GM18868 (cell line): Measurements from ENCODE around the gene TAS1R3.

Experiments
- ATAC-seq: cut with Tn5 transposase; IDR thresholded peaks from one replicate; pipeline ENCODE4 v1.9.1; 2021; ENCODE audit warnings: mild to moderate bottlenecking, moderate library complexity; ENCODE audit not compliant: unreplicated experiment

Gene TAS1R3

DNA sequence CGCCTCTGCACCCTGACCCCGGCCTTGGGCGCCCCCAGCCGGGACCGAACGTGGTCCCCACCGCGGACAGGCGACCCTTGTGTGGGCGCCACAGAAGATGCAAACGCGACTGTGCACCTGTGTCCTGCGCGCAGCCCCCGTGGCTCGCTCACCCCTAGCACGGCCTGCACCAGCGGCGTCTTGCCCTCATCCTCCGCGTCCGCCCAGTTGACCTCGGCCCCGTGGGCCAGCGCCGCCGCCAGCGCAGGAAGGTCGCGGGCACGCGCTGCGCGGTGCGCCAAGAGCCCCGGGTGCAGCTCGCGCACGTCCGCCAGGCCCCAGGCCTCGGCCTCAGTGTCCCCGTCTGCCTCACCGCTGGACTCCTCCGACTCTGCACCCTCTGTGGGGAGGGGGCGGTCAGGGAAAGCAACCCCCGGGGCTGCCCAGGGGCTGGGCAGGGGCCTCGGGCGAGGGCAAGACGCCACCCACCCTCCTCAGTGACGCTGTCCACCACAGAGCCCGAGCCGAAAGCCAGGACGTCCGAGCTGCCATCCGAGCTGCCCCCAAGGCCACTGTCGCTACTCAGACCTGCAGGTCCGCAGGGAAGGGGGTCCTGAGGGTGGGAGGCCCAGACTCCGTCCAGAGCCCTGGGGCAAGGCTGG is 36.7 kb upstream of the TAS1R3 start:
- ATAC-seq: no peak

DNA sequence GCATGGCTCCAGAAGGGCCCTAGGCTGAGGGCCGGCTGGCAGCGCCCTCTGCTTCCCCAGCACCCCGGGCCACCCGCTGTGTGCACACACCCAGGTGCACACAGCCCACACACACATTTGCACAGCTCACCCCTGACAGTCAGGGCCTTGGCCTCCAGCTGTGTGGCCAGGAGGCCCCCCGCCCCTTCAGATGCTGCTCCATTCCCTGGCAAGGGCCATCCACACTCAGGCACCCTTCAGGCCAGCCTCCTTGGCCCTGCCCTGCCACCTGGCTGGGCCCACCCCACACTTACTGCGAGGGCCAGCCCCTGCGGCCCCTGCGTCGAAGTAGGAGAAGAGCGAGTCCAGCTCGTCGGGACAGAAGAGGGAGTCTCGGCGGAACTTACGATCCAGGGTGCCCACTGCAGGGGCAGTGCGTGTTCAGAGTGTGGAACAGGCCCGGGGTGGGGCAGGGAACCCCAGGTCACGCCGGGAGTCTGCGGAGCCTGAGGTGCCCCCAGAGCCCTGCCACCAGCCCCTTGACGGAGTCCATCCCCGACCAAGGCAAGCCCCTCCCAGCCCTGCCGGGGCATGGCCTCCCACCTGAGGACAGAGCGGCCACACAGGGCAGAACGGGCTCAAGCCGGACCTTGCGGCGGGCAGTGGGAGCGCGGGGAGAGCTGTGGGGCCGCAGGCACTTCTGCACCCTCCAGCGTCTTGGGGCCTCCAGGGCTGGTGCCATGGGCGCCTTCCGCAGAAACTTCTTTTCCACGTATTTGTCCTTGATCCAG is 35.7 kb upstream of the TAS1R3 start:
- no peak for ATAC-seq

DNA sequence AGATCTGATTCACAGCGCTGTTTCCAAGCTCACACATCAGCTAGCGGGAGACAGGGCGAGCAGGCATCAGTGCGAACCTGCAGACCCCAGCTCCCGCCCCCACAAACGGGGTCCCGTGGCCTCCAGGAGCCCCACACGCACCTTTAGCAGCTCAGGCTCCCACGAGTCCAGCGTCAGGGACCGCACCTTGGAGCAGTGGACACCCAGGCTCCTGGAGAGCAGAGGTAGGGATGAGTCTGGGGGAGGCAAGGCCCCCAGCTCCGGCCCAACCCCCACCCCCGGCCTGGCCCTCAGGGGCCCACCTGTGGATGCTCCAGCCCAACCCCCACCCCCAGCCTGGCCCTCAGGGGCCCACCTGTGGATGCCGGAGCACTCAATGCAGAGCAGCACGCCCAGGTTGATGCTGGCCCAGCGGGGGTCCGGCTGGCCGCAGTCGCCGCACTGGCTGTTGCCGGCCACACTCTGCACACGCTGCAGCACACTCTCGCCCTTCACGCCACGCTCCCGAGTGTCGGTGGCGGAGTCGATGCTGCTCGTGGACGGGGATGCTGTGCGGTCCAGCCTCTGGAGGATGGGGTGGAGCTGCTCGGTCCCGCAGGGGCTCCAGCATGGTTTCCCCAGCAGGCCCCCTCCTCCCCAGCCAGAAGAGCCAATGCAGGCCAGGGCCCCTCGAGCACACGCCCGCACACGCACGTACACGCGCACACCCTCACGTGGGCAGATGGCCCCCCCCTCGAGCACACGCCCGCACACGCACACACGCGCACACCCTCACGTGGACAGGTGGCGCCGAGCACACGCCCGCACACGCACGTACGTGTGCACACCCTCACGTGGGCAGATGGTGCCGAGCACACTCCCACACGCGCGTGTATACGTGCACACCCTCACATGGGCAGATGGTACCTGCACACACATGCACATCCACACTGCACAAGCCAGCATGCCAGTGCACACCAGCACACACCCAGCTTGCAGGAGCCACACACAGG is 34.7 kb upstream of the TAS1R3 start:
- no peak for ATAC-seq

DNA sequence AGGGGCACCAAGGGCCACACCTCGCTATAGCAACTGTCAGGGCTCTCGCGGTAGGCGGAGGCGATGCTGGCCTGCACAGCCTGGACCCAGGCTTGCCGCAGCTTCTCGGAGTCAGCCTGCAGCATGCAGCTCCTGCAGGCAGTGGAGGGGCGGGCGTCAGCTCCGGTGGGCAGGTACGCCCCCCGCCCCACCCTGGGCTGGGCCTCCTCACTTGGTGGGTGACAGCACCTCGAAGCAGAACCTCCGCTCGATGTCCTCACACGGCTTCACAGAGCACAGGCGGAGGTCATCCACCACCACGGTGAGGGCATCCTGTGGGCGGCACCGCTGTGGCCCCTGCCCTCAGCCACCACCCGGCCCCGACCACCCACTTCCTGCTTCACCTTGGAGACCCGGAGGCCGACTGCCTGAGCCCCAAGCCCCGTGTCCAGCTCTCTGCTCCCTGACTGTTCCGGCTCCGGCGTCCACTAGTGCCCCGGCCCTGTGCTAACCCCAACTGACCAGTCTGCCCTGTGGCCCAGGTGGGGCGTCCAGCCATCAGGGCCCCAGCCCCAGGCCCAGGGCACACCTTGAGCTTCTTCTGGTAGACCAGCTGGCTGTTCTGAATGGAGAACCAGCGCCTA is 33.2 kb upstream of the TAS1R3 start:
- no peak for ATAC-seq

DNA sequence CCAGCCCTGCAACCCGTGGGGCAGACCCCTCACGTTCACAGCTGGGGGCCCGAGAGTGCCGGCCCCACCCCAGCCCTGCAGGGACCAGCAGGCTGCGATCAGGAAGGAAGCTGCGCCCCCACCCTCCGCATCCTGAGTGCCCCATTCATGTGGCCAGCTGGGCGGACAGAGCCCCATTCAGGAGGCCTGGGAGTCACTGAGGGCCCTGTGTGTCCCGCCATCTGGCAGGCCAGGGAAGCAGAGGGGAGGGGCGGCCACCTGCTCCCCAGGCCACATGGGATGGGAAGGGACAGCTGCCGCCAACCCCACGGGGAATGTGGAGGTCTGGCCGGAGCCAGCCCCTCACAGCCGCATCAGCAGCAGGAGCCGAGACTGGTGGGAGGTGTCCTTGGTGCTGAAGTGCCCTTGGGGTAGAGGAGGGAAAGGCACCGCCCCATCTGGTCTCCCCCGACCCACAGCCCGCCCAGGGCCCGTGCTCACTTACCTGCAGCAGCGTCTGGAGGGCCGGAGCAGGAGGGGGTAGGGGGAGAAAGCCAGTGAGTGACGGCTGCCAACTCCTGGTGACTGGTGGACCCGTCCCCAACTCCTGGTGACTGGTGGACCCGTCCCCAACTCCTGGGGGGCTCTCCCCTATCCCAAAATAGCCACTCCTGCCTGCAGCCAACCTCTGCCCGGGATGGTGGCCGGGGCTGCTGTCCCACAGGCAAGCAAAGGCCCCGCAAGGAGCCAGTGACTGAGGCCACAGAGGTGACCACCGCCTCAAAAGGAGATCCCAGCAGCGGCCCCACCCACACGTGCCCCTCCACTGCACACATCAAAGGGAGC is 32.0 kb upstream of the TAS1R3 start:
- ATAC-seq: no peak

DNA sequence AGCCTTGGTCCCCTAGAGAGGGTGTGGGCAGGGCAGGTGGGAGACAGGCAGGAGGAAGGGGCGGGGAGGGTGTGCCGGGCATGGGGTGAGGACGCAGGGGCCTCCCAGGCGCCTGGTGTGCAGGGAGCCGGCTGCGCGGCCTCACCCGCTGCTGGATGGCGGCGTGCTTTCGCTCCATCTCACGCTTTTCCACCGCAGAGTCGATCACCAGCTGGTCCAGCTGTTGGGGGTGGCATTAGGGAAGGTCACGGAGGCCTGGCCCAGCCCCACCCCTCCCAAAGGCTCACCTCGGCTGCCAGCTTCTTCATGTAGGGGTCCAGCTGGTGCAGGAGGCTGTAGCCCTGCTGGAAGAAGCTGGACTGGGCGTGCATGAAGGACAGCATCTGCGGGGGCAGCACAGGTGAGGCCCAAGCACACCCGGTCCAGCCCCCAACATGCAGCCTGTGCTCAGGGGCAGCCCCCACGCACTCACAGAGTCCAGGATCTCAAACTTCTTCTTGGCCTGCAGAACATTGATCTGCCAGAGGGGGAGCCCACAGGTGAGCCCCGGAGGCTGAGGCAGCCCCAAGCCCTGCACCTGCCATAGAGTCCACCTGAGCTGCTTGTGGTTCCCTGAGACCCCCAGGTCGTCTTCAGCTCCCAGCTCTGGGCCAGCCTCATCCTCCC is 31.3 kb upstream of the TAS1R3 start:
- ATAC-seq: no peak

DNA sequence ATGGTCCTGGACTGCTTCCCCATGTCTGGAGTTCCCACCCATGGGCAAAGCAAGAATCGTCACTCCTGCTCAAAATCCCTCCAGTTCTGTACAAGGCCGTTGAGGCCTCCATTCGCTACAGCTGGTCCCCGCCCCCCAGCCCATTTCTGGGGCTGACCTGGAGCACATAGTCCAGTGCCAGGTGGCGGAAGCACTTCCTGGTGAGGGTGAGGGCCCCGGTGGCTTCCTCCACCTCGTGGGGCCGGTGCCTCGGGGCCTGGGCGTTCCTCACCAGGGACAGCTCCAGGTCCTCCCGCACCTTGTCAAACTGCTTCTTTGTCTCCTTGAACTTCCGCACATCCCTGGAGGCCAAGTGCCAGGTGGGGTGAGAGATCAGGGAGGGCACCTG is 30.7 kb upstream of the TAS1R3 start:
- no peak for ATAC-seq

DNA sequence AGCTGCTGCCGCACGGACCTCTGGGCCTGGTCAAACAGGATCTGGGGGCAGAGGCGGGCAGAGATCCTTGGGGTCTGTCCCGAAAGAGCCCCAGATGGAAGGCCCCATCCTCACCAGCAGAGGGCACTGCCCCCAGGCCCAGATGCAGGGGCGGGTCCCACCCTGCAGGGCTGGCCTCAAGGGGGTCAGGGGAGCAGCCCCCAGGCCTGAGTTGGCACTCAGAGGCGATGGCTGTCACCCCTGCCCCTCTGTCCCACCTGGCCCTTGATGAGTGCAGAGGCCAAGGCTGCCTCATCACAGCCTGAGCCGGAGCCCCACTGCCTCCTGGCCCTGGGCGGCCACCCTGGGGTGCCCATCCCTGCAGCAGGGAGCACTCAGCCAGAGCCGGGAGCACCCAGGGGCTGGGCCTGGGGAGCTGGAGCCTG is 29.1 kb upstream of the TAS1R3 start:
- ATAC-seq: no peak

DNA sequence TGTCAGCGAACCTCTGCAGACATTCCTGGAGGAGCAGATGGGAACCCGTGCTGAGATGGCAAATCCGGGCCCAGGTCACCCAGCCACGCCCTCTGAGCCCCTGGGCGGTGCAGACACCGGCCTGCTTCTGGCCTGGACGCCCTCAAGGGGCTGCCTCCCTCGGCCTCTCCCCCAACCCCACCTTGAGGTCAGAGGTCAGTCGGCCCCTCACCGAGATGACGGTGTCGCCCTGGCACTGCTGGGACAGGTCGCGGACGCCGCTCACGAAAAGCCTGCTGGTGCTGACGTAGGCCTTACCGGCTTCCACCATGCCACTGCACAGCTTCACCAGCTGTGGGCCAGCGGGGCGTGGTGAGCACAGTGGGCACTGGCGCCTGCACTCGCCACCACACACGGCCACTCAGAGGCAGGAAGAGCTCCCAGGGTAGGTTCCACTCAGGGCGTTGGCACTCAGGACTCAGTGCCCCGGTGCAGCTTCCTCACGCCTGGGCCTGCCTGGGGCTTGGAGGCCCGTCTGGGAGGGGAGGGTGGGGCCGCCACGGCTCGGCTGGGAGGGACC is 28.1 kb upstream of the TAS1R3 start:
- no peak for ATAC-seq

DNA sequence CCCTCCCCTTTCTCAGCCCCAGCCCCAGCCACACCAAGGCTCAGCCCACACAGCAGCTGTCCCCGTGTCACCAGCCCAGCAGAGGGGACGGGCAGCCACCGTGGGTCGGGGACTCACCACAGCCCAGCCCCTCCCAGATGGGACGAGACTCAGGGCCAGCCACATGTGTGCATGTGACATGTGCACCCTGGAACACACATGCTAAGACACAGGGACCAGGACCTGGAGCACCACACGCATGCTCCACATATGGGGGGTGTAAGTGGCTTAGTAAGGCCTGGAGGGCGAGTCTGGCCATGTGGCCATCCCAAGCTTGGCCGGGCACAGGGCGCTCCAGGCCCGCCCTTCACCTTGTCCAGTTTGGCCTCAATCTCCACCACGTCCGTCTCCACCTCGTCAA is 27.3 kb upstream of the TAS1R3 start:
- no peak for ATAC-seq

DNA sequence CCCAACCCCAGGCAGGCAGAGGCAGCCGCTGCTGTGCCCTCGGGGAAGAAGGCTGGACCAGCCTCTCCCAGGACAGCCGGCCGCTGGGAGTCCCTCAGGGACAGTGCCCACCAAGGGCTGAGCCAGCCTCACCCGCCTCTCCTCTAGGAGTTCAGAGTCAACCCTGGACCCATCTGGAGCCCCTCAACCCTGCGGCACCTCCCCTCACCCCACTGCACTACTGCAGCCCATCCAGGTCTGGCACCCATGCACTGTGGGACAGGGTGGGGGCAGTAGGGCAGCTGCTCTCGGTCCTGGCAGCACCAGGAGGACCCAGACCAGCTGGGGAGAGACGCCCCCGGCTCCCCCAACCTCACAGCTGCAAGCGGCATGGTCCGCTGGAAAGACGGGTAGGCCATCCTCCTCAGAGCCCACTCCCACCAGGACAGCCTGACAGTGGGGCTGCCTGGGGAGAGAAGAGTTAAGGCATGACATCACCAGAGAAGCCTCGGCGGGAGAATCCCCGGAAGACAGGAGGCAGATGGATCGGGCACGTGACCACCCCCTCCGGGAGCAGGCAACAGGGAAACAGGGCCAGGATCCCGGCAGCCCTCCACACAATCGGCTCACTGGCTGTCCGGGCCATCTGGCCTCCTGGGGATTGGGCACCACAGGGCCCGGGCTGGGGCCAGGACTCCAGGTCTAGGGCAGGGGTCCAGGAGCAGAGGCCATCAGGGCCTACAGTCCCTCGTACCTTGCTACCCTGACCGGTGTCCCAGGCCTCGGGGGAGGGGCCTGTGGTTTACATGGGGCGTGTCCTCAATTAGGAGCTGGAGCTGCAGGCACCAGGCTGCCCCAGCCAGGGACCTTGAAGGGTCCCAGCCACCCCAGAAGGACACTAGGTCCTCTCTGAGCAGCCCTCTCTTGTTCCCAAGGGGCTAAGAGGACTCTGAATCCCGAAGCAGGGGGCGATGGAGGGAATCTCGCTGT is 26.5 kb upstream of the TAS1R3 start:
- no peak for ATAC-seq

DNA sequence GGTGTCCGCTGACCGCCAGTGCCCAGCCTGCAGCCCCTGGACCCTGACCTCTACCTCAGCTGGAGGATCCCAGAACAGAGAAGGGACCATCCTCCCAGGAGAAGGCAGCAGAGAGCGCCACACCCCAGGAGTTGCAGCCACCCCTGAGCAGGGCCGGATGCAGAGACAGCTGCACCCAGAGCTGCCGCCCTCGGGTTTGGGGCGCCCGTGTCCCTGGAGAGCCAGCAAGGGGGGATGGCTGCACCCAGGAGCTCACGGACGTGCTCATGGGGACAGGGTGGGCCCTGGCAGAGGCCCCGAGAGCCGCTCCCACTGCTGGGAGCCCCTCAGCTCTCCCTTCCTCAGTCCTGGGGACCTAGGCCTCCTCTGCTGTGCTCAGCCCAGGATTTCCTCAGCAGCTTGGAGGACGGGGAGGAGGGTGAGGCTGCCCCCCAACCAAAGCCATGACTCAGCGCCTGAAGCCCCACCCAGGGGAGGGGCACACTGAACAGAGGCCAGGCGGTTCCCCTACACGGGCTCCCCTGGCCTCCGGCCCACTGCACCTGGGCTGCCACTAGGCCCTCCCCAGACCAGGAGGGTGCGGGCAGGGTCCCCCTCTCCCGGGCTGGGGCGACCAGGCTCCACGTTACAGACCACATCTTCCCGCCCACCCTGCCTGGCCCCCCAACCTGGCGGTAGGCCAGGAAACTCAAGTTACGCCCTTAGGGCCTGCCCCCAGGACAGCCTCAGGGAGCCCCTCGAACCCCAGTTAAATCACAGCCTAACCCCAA is 25.6 kb upstream of the TAS1R3 start:
- no peak for ATAC-seq

DNA sequence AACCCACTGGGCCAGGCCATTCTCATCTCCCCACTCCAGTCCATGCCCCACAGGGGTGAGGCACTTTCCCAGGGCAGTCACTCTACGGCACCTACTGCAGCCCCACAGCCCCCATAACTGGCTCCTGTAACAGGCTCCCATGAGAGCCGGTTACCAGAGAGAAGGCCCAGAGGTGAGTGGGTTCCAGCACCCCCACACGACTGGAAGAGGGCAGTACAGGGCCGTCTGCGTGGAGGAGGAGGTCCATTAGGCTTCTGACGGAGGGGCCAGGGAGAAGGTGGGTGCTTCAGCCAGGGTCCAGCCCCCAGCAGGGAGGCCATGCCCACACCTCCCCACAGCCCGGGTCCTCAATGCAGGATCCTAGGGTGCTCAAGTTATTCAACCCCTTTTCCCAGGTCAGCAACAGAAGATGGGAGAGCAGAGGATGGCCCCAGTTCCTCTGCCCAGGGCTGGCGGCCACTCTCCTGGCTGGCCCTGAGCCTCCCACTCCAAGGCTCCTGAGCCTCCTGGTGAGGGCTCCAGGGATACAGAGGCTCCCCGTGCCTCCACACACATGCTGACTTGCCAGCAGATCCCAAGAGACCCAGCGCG is 24.9 kb upstream of the TAS1R3 start:
- ATAC-seq: no peak

DNA sequence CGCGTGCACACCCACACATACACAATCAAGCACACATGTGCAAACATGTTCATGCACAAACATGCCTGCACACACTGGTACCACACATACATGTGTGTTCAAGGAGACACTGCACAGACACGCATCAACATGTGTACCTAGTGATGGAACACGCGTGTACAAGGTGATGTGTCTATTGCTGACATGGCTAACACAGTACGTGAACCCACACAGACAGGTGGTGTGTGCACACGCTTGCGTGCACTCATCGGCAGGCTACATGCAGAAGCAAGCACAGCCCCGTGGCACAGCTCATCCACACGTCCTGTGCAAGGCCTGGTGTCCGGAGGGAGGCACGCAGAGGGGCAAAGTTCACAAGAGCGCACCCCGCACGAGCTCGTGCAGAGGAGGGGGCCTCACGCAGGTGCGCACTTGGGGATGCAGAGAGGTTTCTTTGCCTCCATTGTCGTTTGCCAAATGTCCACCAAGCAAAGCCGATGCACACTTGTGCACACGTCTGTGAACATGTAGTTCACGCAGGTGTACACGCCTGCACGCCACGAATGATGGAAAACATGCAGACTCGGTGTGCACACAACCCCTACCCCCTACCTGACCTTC is 24.3 kb upstream of the TAS1R3 start:
- no peak for ATAC-seq

DNA sequence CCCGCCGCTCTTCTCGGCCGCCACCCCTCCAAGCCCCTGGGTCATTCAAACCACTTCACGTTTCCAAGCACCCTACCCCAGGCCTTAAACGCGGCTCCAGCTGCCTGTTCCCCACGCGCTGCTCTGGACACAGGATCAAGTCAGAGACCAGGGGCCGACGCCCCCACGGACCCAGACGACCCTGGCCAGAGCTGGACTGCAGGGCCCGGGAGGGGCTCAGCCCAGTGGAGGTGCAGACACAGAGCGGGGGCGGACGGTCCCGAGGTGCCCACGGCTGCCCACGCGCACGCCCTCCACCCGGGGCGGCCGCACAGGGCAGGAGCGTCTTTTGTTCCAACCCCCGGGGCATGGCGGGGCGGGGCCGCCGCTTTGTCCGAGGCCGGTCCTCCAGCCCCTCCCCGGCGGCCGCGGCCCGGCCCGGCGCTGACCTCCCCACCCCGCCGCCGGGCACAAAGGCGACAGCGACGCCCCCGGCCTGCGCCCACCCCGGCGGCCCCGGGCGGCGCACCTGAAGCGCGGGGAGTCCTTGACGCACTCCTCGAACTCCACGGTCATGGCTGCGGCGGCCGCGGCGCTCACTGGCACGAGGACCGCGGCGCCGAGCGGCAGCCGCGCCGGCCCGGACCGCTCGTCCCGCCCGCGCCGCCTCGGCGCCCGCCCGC is 23.7 kb upstream of the TAS1R3 start:
- ATAC-seq: no peak
